DMS79 (cell line): ENCODE data around the gene LMCD1.
"Not testable (repeated sequence)": the region's sequence is repeated elsewhere in the genome, so short reads cannot be mapped to it uniquely, and the experiment has no call there.

Experiments
- DNase-seq: peaks from one replicate; lab custom pipeline; 2025; lab: John Stamatoyannopoulos, UW

The LMCD1 gene

DNA sequence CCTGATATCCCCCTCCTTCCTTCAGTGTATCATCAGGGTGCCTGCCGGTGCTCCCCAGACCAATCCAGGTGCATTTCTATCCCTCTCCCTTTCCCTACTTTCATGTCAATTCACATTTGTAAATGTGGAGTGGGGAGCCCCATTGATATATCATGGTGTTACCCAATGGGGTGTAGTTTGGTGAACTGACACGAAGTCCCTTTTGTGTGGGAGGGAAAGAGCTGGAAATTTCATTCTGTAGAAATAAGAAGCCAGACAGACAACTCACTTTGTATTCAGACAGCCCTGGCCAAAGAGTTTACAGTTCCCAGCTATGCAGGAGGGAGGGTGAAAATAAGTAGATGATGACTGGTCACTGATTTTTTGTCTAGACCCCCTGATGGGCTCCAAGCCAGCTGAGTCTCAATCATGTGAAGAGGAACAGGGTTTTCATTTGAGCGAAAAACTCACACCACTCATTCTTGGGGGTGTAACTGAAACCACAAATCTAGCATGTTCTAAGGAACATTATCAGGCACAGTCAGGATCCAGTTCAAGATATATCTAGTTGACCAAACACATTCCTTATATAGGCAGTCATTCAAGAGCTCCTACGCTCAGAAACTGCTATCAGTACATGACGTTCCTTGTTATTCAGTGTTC lies 58.9 kb downstream of the LMCD1 start:
- DNase-seq = no peak

DNA sequence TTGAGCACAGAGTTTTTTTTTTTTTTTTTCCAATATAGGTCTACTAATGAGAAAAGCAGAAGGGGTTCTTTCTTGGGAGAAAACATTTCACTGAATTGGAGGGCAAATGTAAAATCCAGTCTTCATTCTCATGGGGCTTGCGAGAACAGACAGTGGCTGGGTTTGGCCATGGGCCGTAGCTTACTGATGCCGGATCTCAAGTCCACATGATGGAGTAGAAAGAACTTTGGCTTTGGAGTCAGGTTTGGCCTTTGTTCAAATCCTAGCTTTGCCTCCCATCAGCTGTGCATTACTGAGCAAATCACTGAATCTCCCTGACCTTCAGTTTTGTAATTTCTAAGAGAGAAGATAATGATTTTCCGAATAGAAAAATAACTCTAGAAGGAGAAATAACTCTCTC lies 59.7 kb downstream of the LMCD1 start:
- DNase-seq = no peak

DNA sequence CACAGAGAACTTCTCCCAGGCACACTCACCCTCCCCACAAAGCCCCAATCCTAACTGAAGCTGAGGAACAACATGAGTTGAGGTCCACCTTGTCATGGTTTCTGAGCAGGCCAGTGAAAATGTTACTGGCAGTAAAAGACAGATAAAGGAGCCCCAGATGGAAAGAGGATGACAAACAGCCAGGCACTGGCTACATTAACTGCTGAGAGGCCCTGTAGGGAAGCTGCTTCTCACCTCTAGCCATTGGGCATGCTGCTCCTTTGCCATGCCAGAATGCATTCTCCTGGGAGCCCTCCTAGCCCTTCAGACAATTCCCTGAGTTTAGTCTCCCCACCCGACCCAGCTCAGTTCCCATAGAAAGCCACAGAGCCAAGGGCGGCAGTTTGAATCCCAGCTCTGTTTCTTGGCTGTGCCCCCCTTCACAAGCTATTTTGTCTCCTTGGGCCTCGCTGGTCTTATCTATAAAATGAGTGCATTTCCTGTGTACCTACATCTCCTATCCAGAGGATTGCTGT lies 60.5 kb downstream of the LMCD1 start:
- DNase-seq = no peak

DNA sequence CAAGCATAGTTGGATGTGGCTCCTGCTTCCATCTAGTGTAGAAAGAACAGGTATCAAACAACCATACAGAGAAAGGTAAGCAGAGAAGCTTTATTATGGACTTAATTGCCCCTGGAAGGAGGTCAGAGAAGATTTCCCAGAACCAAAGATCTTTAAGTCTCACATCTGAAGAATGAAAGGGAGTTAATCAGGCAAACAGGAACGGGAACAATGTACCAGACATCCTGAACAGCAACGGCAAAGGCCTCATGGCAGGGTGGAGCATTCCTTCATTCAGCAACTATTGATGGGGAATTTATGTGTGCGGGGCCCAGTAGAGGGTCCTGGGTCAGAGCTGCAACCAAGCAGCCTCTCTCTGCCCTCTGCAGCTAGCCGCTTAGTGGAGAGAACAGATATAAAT lies 61.5 kb downstream of the LMCD1 start:
- no peak for DNase-seq

DNA sequence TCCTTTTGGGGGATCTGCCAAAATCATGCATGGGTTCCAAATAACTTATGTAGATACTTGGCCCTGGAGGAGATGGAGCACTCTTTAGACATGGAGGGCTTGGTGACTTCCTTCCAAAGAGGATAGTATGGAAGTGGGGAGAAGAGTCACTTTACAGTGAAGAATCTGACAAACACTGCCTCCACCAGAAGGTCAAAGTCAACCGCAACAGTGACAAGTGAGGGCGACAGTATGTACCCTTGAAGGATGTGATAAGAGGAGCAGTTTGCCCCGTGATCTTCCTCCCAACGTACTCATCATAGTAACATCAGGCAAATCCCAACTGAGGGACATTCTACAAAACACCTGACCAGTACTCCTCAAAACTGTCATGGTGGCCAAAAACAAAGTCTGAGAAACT lies 62.0 kb downstream of the LMCD1 start:
- no peak for DNase-seq

DNA sequence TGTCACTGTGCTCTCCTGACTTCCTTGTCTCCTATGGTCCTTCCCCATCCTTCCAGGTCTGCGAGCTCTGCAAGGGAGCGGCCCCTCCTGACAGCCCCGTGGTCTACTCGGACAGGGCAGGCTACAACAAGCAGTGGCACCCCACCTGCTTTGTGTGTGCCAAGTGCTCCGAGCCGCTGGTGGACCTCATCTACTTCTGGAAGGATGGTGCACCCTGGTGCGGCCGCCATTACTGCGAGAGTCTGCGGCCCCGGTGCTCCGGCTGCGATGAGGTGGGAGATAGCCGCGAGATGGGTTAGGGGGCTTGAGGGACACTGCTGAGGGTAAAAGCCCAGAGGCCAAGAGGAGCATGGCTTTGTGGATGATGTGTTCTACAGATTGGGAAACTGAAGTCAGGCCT lies 63.8 kb downstream of the LMCD1 start:
- DNase-seq = no peak

DNA sequence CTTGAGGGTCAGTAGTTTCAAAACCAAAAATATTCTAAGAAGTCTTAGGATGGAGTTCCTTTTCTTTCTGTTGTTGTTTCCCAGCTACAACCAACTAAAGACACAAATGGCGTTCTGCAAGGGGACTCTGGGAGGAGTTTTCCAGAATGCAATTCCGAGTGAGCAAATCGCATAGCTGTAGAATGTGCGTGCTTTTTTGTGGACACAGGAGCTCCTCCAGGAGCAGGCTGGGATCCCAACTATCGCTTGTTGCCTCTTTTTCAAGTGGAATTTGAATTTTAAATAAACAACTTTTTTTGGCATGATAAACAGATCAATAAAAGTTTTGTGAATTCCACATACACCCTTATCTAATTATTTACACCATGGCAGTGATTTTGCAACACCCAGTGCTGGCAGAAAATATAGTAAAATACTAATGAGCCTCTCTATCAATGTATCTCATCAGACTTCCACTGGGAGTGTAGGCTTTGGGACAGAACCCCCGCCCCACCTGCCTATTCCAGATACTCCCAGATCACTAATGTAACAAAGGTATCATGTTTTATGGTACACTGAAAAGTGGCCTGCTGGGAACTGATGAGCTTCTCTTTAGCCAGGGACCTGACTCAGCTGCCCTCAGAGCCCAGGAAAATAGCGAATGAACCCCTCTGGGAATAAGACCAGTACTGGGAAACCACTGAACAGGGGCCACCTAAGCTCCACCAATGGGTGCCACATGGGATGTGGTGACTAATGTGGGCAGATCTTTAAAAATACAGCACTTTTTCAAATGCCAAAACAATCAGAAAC lies 66.4 kb downstream of the LMCD1 start:
- no peak for DNase-seq

DNA sequence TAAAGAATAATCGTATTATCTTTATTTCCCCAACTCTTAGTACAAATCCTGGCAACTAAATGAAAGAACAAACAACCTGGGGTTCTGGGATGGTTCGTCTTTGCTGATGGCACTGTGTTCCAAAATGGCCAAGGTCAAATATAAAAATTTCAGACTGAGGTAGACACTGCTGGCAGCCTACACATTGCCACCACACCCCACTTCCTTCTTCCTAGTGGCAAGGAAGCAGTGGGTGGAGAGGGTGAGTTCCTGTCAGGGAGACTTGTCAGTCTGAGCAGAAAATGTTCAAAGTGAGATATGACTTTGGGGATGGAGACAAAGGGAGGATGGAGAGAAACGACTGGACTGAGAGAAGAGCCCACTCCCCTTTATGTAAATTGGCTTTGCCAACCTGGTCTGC lies 69.6 kb downstream of the LMCD1 start:
- no peak for DNase-seq

DNA sequence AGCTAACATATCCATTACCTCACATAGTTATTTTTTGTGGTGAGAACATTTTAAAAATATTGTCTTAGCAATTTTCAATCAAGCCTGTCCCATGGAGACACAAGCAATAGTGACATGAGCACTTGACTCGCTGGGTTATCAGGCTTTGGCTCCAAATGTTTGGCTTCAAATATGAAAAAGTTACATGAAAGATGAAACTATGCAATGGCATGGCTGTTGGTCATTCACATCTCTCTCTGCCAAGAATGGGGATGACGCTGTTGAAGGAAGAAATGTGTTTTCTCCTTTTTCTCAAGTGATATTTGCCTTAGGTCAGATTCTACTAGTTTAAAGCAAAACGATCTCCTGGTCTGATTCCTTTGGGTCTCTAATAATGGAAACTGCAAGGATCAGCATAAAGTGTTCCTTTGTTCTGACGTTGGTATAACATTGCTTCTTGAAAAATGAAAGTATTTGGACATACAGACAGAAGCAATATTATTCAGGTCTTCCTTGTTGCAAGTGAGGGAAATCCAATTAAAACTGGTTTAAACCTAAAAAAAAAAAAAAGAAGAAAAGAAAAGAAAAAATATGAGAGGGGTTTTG lies 71.8 kb downstream of the LMCD1 start:
- DNase-seq = no peak

DNA sequence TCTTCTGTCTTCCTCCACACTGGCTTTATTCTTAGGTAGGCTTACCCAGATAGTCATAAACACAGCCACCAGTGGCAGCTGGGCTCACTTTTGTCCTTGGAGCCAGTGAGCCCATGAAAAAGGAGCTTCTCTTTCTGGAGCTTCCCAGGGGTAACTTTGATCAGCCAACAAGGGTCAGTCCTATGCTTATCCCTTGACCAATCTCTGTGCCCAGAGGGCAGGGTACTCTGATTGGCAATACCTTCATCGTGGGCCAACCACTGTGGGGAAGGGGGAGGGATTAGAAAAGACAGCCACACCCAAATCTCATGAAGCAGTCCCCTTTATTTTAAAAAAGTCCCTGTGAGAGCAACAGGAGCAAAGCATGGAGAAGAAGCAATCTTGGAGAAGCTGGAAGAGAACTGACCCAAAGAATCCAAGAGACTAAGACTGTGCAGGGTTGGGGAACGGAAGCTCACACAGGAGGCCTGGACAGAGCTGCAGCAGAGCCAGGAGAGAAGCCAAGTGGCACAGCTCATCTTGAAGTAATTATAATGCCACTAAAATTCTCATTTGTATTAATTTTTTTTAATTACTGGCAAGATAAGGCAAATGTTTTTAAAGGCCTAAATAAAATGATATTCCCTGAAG lies 72.5 kb downstream of the LMCD1 start:
- no peak for DNase-seq

DNA sequence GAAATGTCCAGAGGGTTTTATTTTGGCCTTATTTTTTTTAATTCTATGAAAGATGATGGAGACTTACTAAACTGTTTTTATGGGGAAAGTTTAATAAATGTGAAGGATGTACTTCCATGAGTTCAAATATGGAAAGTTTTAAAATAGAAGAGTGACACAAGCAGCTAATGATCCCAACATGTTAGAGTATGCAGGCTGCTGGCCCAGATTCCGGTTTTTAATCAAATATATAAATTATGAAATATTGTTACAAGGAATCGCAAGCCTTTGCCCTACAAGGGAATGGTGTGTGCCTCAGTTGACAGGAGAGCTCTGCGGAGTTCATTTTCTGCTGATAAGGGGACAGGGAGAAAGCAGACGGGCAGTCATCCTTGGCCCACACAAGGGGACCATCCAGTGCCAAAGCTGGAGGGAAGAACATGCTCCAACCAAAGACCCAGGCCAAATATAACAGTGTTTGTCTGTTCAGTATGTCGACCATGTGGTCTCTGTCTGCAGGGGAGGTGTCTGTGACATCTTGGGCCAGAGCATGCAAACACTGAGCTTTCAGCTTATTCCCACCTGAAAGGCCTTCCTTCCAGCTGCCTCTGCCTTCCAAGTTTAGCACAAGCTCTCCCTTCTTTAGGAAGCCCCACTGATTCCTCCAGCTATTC lies 73.2 kb downstream of the LMCD1 start:
- no peak for DNase-seq

DNA sequence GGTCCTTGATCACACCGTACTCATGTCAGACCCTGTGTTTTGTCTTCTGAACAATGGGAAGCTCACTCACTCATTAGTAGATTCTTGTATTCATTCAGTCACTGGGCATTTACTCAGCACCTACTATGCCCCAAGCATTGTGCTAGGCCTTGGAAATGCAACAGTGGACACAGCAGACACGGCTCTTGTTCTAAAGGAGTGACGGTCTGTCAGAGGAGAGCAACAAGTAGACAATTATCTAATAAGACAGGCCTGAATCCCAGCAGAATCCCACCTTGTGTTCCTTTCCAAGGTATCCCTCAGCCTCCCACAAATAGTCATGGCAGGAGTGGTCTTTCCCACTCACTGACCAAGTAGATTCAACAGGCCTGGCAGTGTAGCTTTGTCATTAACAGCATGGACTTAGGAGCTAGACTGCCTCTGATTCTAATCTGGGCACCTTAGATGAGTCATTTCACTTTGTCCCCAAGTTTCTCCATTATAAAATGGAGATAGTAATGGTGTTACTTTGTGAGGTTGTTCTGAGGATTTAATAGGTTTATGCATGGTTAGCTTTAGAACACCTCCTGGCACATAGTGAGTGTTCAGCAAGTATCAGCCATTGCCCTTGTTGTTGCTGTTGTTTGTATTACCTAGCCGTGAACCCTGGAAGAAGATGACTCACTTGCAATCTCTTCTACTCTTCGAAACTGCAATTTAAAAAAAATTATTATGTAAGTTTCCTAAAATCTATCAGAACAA lies 73.9 kb downstream of the LMCD1 start:
- no peak for DNase-seq

DNA sequence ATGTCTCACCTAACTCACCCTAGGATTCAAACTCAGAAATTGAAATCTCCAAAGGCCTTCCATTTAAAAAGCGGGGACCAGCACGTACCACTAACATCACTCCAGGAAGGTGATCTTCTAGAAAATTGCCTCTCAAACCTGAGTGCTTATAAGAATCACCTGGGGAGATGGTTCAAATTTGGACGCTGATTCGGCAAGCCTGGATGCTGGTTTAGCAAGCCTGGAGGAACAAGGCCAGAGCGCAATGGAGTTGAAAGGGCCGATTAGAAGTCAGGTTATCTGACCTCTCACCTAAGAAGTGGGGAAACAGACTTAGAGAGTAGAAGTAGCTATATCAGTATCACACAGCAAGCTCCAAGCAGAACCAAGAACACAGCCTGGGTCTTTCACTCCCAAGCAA lies 74.8 kb downstream of the LMCD1 start:
- no peak for DNase-seq

DNA sequence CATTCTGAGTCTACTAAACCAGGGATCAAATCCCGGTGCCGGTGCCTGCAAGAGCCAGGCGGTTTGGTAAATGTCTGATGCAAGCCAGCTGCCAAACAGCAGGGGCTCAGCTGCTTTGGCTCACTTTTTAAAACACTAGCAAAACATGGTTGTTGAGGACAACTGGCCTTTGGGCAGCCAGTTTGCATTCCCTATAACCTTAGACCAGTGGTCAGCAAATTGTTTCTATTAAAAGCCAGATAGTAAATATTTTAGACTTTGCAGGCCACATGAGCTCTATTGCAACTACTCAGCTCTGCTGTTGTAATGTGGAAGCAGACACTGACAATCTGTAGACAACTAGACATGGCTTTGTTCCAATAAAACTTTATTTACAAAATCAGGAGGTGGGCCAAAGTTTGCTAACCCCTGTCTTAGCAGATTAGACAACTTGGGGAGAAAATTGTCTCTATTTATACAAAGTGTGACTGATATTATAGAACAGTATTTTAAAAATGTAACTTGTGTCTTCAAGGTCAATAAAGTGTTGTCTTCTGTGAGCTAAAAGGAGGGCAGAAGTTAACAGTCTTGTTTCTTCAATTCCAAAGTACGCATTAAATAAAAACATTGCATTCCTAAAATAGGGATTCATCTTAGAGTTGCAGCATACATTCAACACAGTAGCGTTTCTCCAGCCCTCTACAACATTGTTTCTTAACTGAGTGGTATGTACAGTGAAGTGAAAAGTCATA lies 75.4 kb downstream of the LMCD1 start:
- no peak for DNase-seq

DNA sequence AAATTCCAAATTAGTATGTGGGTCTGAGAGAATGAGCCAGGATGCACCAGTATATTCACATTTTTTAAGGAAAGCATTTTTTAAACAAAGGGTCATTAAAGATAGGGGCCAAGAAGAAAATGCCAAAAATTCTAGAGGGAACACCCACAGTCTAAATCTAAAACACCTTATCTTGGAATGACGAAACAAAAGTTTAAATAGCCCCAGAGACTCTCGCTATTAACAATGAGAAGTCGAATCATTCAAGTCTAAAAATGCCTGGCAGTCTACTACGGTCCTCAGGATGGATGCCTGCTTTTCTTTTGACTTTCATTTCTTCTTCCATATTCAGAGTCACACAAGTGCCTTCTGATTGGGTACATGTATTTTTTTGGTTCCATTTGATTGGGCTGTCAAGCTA lies 76.7 kb downstream of the LMCD1 start:
- no peak for DNase-seq

DNA sequence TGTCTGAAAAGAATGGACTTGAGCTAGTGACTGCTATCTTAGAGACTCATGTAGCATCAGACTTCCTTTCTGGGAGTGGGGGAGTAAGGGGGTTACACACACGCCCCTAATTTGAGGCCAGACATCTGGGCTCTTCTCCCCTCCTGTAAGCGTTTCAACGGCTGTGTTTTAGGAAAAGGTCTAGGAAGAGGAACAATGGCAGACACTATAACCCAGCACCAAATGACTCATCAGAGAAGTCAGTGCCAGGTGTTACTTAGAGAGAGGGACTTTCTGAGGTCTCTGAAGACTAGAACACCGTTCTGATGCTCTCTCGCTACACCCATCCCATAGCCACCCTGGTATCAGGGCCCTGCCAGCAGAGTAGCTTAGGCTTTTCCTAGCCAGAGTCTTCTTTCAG lies 77.5 kb downstream of the LMCD1 start:
- DNase-seq = no peak

DNA sequence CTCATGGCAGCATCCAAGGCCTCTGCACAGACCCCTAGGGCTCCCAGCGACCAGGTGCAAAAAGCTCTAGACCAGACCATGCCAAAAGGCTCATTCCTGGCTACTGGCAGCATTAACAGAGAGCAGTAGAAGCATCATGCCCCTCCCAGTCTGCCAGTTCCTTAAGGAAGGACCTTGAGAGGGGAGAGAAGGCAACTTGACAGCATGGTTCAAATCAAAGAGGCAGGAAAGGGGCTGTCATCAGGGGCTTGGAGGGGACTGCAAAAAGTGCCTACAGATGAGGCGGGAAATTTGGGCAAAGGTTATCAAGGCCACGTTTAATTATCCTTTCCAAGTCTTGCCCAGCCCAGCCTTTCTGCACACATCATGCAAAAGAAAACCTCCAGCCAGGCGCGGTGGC lies 78.3 kb downstream of the LMCD1 start:
- DNase-seq = no peak

DNA sequence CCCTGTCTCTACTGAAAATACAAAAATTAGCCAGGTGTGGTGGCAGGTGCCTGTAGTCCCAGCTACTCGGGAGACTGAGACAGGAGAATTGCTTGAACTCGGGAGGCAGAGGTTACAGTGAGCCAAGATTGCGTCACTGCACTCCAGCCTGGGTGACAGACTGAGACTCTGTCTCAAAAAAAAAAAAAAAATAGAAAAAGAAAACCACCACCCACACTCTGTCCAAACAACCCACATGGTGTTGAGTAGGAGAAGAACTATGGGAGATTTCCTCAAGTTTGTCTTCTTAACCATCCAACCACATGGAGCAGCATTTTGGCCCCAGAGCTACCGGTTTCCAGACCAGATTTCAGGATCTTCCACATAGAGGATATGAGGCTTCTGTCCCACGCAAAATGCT lies 78.8 kb downstream of the LMCD1 start:
- not testable (repeated sequence) for DNase-seq

DNA sequence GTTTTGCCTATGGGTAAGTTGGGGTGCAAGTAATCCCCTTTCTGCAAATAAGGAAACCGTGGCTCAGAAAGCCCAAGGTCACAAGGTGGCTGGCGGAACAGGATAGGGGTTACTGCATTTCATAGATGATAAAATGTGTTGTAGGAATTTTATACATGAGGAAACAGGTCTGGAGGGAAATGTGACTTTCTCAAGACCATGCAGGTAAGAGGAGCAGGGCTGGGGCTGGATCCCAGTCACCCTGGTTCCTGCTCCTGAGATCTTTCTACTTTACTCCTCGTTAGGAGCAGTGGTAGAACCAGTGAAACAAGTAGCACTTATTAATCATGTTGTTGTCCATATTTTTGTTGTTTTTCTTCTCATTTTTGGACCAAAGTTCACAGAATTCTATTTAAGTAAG lies 79.8 kb downstream of the LMCD1 start:
- no peak for DNase-seq

DNA sequence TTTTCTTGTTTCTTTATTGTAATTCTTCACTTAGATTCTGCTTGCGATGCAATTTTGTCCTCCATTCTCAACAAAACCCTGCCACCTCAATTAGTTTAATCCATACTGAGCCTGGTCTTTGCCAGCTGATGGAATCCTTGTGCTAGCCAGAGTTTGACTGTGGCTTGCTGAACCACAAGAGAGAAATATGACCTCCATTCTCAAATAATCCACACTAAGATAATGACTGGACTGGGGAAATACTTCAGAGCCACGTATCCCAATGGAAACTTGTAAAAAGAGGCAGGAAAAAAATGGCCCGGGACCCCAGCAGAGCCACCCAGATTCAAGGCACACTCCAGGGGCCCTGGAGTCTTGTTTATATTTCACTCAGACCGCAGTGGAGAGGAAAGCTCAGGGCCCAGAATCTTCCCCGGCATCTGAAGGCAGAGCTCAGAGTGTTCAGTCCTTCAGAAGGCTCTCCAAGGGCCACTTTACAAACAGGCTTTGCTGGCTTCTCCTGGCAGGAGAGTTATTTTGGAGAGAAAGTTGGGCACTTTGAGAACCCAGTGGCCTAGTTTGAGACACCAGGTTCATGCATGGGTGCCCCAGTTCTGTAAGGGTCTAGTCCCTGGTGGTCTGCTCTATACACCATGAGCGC lies 80.3 kb downstream of the LMCD1 start:
- no peak for DNase-seq
